A673 (cell line): ENCODE data around the gene ZBTB16. TPM values are rescaled to one million over a fixed set of nuclear protein-coding genes. Genes with fewer than 3 reads are reported as not detected.

Source experiments
- BruUV-seq: library from RNA; stranded (reverse); fragments of 400-500 nt; replicated peaks from 2 replicates; lab custom pipeline; 2021; lab: Mats Ljungman, UMichigan
- CTCF ChIA-PET: fragments of 300-600 bp; sonication (Branson Sonifier 250); formaldehyde crosslinking; loops from one replicate; lab custom pipeline; 2022; ENCODE audit warnings: antibody characterized with exemption; lab: Charles Lee
- POLR2A ChIA-PET: fragments of 300-600 bp; sonication (Branson Sonifier 250); formaldehyde crosslinking; loops from one replicate; lab custom pipeline; 2022; ENCODE audit warnings: antibody characterized with exemption; ENCODE audit not compliant: low non-redundant PET; lab: Charles Lee
- DNase-seq: peaks from one replicate; pipeline ENCODE4 v3.0.0-alpha.2; 2015; ENCODE audit warnings: low spot score
- H3K27ac ChIP-seq: fragments of 200-600 bp; sonication (generic); 2 replicates; pipeline ENCODE4 v1.5.1; 2016; ENCODE audit warnings: mixed run types, low read depth, mild to moderate bottlenecking, mixed read lengths, antibody characterized with exemption, low read length; ENCODE audit not compliant: poor library complexity, severe bottlenecking
- H3K27me3 ChIP-seq: fragments of 200-600 bp; sonication (generic); replicated peaks from 2 replicates; pipeline ENCODE4 v1.6.1; 2017; ENCODE audit warnings: mixed run types, low read depth, mild to moderate bottlenecking, mixed read lengths, antibody characterized with exemption, low read length; ENCODE audit not compliant: insufficient read depth, poor library complexity
- H3K36me3 ChIP-seq: fragments of 200-600 bp; sonication (generic); 2 replicates; pipeline ENCODE4 v1.6.1; 2016; ENCODE audit warnings: mixed run types, mild to moderate bottlenecking, mixed read lengths, antibody characterized with exemption, low read length; ENCODE audit not compliant: insufficient read depth, poor library complexity, severe bottlenecking
- H3K4me1 ChIP-seq: fragments of 200-600 bp; sonication (generic); 2 replicates; pipeline ENCODE4 v1.6.1; 2017; ENCODE audit warnings: mixed run types, mild to moderate bottlenecking, mixed read lengths, antibody characterized with exemption, low read length; ENCODE audit not compliant: insufficient read depth, poor library complexity, severe bottlenecking
- H3K4me3 ChIP-seq: fragments of 200-600 bp; sonication (generic); 2 replicates; pipeline ENCODE4 v1.5.1; 2016; ENCODE audit warnings: low read depth, mixed run types, mild to moderate bottlenecking, mixed read lengths, low read length; ENCODE audit not compliant: poor library complexity, severe bottlenecking
- H3K9me3 ChIP-seq: fragments of 200-600 bp; sonication (generic); 2 replicates; pipeline ENCODE4 v1.6.1; 2016; ENCODE audit warnings: mixed run types, low read depth, mild to moderate bottlenecking, mixed read lengths, antibody characterized with exemption, low read length; ENCODE audit not compliant: poor library complexity, severe bottlenecking
- CTCF ChIP-seq: fragments of 300-800, 200-600 bp; sonication (generic); conservative IDR thresholded peaks from 2 replicates; pipeline ENCODE4 v1.5.1; 2017; ENCODE audit warnings: low read depth, mild to moderate bottlenecking, antibody characterized with exemption, low read length, moderate library complexity, mixed read lengths
- EZH2 ChIP-seq: fragments of 200-600 bp; sonication (generic); IDR thresholded peaks from 2 replicates; pipeline ENCODE4 v1.6.1; 2017; ENCODE audit warnings: borderline replicate concordance, low read depth, mild to moderate bottlenecking, mixed read lengths, antibody characterized with exemption, low read length; ENCODE audit not compliant: poor library complexity, severe bottlenecking
- intact Hi-C: fragments of 100-400 bp; cut with micrococcal nuclease; formaldehyde crosslinking; loops from one replicate; pipeline ENCODE4 v1.10.0; 2022; ENCODE audit not compliant: unreplicated experiment
- total RNA-seq: library from RNA; stranded (reverse); gene quantifications from 2 replicates; pipeline ENCODE4 v1.2.3, GENCODE V29; 2021

The ZBTB16 gene
- total RNA-seq, 1 experiment from 2014 or later, result 12.0 TPM

GRCh38 chr11:114090976-114091375, 31.5 kb downstream of the ZBTB16 start:
- intact Hi-C loops, result no loop called here
- H3K27me3 ChIP-seq, result no peaks in the 10 kb centered on the region
- peaks cover 12% of the 10 kb centered on the region for H3K4me1 ChIP-seq
- no peak overlapping the region for H3K4me3 ChIP-seq
- no peak overlapping the region for H3K27ac ChIP-seq
- ChIA-PET POLR2A (no interaction called here), CTCF (no interaction called here)
- no peak for TF ChIP-seq EZH2
- TF ChIP-seq CTCF, result no peak
- DNase-seq, result no peak
- no peaks in the 10 kb centered on the region for H3K36me3 ChIP-seq
- H3K9me3 ChIP-seq, result no peaks in the 10 kb centered on the region
- BruUV-seq, result no TSS peak

GRCh38 chr11:114091516-114092397, 32.2 kb downstream of the ZBTB16 start:
- BruUV-seq, result no TSS peak
- Histone ChIP-seq H3K9me3 (no peaks in the 10 kb centered on the region), H3K36me3 (no peaks in the 10 kb centered on the region), H3K27ac (no peak overlapping the region), H3K4me3 (no peak overlapping the region), H3K27me3 (no peaks in the 10 kb centered on the region), H3K4me1 (peaks cover 18% of the 10 kb centered on the region)
- intact Hi-C loops, result no loop called here
- CTCF ChIA-PET, result no interaction called here
- POLR2A ChIA-PET, result no interaction called here
- DNase-seq, result no peak
- no peak for TF ChIP-seq CTCF
- no peak for TF ChIP-seq EZH2

- no peak overlapping the region for H3K27ac ChIP-seq
- peaks cover 20% of the 10 kb centered on the region for H3K4me1 ChIP-seq
- H3K4me3 ChIP-seq, result no peak overlapping the region
- intact Hi-C loops, result no loop called here
- TF ChIP-seq CTCF, result no peak
- TF ChIP-seq EZH2, result no peak
- no peaks in the 10 kb centered on the region for H3K36me3 ChIP-seq
- POLR2A ChIA-PET, result no interaction called here
- BruUV-seq, result no TSS peak
- DNase-seq, result no peak
- no peaks in the 10 kb centered on the region for H3K9me3 ChIP-seq
- CTCF ChIA-PET, result no interaction called here
- no peaks in the 10 kb centered on the region for H3K27me3 ChIP-seq
Observed at GRCh38 chr11:114092478-114092877, 33.0 kb downstream of the ZBTB16 start.
